HG03457 (cell line): ENCODE measurements around the gene TUBA3D.
"Not testable (repeated sequence)": the region's sequence is repeated elsewhere in the genome, so short reads cannot be mapped to it uniquely, and the experiment has no call there.

Experiments
- ATAC-seq: cut with Tn5 transposase; IDR thresholded peaks from one replicate; pipeline ENCODE4 v1.9.1; 2021; ENCODE audit warnings: moderate number of reproducible peaks; ENCODE audit not compliant: unreplicated experiment

TUBA3D gene

DNA sequence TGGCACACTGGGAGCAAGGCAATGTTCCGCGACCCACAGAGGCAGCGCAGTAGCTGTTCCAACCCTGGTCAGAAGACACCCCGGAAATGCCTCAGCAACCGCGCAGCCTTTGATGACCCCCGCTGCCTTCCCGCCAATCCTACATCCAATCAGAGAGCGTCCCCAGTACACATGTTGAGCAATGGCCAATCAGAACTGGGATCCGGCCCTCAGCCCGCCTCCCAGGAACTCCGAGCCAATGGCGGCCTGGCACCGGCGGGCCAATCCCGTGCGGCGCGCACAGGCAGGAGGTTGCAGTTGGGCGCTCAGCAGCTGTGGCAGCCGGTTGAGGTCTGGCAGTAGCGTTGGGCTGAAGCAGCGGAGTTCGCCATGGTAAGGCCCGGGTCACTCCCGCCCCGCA, at the start of gene TUBA3D:
TUBA3D (plus strand) TSS at position 289 of the 400 bp plus-strand sequence; CDS start at position 370, 81 bp downstream.
- ATAC-seq: no peak

DNA sequence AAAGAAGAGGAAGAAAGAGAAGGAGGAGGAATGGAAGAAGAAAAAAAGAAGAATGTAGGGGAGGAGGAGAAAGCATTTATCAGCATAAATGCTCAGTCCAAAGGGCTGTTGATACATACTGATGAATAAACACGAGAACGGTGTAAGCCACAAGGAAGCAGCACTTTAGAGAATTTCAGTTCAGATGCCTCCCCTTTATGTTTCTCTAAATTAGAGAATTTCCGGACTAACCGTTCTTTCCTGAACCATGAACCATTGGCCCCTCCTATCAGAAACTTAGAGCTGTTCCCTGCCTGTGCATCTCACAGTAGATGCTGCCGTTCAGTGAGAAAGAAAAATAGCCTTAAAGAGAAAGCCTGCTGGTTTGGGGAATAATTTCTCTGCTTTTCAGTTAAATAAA, 49.2 kb upstream of the TUBA3D start:
- ATAC-seq: no peak

- ATAC-seq: no peak
Measured at GRCh38 chr2:131431336-131431735, 44.6 kb upstream of the TUBA3D start.

DNA sequence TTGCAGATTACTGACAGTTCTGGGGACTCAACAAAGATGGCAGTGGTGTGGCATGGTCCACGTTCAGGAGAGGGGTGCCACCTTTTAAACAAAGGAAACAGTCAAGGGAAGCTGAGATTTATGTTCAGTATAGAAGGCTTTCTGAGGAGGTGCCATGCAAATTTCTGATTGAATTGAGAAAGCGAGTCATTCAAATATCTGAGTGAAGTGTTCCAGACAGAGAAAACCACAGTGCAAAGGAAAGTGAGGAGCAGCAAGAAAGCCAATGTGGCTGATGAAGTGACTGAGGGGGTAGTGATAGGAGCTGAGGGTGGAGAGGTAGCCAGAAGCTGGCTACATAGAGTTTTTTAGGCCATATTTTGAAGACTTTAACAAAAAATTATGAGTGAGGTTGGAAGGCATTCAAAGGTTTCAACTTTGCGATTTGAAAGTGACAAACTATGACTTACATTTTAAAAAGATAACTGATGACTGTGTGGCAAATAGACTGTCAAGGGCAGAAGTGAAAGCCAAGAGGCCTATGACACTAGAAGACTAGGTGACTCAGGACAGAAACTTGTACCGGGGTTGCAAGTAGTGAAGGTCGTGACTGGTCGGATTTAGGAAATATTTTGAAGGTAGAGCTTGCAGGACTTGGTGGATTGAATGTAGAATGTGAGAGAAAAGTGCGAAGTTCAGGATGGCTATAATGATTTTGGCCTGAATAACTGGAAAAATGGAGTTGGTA, 35.0 kb upstream of the TUBA3D start:
- not testable (repeated sequence) for ATAC-seq

- ATAC-seq: not testable (repeated sequence)
Measured at GRCh38 chr2:131444736-131445514, 31.0 kb upstream of the TUBA3D start.

DNA sequence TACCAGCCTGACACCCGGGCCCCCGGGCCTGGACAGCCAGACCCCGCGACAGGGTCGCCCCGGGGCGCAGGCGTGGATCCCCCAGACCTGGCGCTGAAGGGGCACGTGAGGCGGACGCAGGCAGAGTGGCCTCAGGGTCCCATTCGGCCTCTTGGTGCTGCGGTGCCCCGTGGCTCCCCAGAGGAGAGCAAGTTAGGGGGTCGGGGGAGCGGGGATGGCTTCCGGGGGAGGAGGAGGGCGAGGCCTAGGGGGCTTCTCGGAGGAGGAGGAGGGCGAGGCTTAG, 30.5 kb upstream of the TUBA3D start:
- not testable (repeated sequence) for ATAC-seq

DNA sequence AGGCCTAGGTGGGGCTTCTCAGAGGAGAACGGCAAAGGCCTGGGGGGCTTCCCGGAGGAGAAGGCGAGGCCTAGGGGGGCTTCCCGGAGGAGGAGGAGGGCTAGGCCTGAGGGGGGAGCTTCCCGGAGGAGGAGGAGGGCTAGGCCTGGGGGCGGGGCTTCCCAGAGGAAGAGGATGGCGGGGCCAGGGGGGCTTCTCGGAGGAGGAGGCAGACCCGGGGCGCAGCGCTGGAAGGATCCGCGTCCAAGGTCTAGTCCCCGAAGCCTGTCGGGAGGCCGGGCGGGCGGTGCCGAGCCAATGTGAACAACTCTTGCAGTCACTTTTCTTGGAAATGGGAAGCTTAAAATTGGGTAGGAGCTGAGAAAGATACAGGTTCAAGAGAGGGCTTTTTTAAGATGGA, 30.0 kb upstream of the TUBA3D start:
- no peak for ATAC-seq

DNA sequence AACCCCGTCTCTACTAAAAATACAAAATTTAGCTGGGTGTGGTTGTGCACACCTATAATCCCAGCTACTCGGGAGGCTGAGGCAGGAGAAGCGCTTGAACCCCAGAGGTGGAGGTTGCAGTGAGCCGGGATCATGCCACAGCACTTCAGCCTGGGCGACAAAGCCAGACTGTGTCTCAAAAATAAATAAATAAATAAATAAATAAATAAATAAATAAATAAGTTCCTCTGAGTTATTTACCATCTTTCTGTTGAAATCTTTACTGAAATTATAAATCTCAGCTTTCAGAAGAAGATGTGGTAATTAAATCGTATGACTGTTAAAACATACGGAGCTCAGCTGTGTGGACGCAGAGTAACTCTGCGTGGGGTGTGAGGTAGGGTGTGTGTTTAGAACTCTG, 27.9 kb upstream of the TUBA3D start:
- ATAC-seq: not testable (repeated sequence)

DNA sequence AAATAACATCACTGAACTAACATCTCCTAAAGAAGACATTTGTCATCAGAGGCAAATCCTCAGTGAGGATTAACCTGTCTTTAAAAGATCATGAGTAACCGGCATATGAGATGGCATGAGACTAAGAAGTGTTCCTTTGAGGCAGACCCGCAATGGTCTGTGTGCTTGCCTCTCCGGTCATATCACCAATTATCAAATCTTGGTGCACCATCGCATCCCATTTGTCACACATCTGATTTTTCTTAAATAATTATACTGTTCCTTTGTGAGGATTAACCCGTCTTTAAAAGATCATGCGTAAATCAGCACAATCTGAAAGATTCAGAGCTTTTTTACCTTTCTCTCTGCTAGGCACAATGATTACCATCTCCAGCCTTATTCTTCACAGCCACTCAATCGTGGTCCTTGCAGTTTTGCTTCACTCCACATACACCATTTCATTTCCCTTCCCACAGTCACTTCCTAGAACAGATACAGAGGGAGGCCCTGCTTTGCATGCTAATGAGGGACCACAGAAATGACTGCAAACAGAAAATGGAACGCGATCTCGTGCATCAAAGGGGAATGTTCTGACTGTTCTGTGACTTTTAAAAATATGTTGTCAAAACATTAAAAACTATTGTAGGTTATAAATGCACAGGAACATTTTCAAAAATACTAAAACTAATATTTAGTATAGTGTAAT, 24.5 kb upstream of the TUBA3D start:
- peak; percentile 72 for ATAC-seq

DNA sequence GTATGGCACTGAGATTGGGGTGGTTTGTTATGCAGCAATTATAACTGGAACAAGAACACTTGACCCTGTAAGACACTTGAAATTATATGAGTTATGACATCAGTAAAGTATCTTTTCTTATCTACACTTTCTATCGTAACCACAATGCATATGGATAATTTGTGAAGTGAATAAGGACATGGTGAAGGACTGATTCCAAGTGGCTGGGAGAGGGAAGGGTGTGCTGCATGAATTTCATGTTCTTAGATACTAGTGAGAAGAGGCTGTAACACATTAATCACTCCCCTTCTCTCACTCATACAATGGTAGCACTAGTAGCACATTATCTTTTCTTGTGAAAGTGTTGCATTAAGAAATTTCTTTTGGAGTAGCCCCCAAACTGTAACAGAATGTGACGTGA, 21.0 kb upstream of the TUBA3D start:
- not testable (repeated sequence) for ATAC-seq

- ATAC-seq: not testable (repeated sequence)
Measured at GRCh38 chr2:131467722-131468121, 8.2 kb upstream of the TUBA3D start.

DNA sequence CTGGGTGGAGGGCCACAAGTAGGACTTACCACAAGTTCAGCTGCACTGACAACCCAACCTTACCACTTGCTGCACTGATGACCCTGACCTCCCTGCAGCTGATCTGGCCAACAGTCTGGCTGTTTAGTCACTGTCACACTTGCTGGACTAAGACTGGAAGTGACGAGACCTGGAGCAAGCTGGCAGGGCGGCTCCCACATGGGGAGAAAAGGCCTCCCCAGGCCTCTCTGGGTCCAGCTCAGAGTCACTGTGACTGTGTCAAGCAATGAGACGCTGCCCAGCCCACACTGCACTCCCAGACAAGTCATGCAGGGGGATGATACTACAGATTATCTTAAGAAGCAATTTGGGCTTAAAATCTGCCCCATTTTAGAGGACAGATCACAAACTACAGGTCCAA, 5.0 kb upstream of the TUBA3D start:
- not testable (repeated sequence) for ATAC-seq

DNA sequence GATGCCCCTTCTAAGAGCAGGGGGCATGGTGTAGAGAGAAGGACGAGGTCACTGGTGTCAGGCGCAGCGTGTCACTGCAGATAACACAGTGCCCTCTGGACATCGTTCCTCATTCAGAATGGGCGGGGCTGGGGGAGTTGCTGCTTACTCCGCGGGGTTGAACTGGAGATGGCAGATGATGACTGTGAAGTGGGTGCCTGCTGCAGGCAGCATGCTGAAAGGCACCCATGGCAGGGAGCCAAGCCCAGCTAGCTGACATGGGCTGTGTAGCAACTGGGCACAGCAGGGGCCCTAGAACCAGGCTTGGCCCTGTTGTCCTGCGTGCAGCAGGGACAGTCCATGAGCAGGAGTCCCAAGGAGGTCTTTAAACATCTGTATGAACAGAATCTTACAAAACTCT, 4.3 kb upstream of the TUBA3D start:
- ATAC-seq: not testable (repeated sequence)

GRCh38 chr2:131473266-131473665, 2.7 kb upstream of the TUBA3D start:
- not testable (repeated sequence) for ATAC-seq

- not testable (repeated sequence) for ATAC-seq
Measured at GRCh38 chr2:131476363-131476762, 444 bp downstream of the TUBA3D start.

- ATAC-seq: not testable (repeated sequence)
Measured at GRCh38 chr2:131477227-131477626, 1.3 kb downstream of the TUBA3D start.

GRCh38 chr2:131478074-131478849, 2.3 kb downstream of the TUBA3D start:
- ATAC-seq: not testable (repeated sequence)

DNA sequence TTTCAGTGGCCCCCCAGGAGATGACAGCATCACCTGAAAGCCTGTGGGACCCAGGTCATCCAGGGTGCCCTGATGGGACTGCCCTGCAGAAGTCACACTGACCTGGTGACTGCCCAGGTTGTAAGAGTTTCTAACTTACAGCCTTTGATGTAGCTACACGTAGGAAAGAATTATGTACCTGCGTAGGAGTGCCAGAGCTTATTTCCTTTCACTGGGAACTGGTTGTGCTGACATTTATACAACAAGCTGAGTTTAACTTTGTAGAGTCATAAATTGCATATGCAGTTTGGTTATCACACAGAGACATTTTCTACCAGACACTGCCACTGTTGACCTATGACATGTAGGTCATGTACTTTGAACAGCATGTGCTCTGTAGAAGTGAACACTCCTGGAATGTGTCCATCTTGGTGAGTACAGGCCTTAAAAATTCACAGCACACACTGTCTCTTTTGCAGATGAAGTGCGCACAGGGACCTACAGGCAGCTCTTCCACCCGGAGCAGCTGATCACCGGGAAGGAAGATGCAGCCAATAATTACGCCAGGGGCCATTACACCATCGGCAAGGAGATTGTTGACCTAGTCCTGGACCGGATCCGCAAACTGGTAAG, 3.0 kb downstream of the TUBA3D start:
- ATAC-seq: not testable (repeated sequence)

DNA sequence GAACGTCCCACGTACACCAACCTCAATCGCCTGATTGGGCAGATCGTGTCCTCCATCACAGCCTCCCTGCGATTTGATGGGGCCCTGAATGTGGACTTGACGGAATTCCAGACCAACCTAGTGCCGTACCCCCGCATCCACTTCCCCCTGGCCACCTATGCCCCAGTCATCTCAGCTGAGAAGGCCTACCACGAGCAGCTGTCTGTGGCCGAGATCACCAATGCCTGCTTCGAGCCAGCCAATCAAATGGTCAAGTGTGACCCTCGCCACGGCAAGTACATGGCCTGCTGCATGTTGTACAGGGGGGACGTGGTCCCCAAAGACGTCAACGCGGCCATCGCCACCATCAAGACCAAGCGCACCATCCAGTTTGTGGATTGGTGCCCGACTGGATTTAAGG, 4.4 kb downstream of the TUBA3D start:
- not testable (repeated sequence) for ATAC-seq

- ATAC-seq: not testable (repeated sequence)
Measured at GRCh38 chr2:131482506-131483155, 6.7 kb downstream of the TUBA3D start.
